ENCODE data around the gene CRB1.

- no peak for TF ChIP-seq CTCF (IDR thresholded peaks at IDR 0.05)
- TF ChIP-seq POLR2A (IDR thresholded peaks at IDR 0.05), result no peak
Measured at GRCh38 chr1:197358959-197359358, 90.9 kb downstream of the CRB1 start.
